Choroid plexus epithelial cell (primary cell): ENCODE measurements around the gene SCARB2.

ENCODE experiments used
- DNase-seq: peaks from one replicate; pipeline ENCODE4 v3.0.0-alpha.2; 2010; ENCODE audit warnings: low read depth
- H3K4me3 ChIP-seq: 2 replicates; pipeline ENCODE4 v1.5.1; 2011; ENCODE audit warnings: low read depth, mild to moderate bottlenecking, control low read depth, low read length, moderate library complexity
- TF ChIP-seq, protein P1 (sequence below): conservative IDR thresholded peaks from 2 replicates; pipeline ENCODE4 v1.5.1; 2011; ENCODE audit warnings: low read depth, mild to moderate bottlenecking, control low read depth, inconsistent platforms, low read length, moderate library complexity

The SCARB2 gene

GRCh38 chr4:76195326-76195725 is 18.3 kb downstream of the SCARB2 start:
- DNase-seq = peak; percentile 77
- TF ChIP-seq, protein P1, sequence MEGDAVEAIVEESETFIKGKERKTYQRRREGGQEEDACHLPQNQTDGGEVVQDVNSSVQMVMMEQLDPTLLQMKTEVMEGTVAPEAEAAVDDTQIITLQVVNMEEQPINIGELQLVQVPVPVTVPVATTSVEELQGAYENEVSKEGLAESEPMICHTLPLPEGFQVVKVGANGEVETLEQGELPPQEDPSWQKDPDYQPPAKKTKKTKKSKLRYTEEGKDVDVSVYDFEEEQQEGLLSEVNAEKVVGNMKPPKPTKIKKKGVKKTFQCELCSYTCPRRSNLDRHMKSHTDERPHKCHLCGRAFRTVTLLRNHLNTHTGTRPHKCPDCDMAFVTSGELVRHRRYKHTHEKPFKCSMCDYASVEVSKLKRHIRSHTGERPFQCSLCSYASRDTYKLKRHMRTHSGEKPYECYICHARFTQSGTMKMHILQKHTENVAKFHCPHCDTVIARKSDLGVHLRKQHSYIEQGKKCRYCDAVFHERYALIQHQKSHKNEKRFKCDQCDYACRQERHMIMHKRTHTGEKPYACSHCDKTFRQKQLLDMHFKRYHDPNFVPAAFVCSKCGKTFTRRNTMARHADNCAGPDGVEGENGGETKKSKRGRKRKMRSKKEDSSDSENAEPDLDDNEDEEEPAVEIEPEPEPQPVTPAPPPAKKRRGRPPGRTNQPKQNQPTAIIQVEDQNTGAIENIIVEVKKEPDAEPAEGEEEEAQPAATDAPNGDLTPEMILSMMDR = no peak

DNA sequence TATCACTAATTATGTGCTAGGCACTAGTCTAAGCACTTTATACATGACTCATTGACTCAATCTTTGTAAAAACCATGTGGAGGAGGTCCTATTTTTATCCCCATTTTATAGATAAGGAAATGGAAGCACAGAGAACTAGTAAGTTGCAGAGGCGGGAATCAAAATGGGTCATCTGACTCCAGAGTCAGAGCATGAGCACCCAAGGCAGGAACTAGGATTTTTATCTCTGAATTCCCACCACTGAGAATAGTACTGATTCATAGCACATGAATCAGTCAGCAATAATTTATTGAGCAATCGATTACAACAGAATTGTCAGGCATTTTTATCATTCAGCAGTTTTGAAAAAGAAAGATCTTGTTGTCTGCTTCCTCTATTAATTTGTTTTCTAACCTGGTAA is 19.3 kb downstream of the SCARB2 start:
- DNase-seq = peak; percentile 96
- H3K4me3 ChIP-seq = no peak overlapping the region
- TF ChIP-seq, protein P1 = no peak

More at GRCh38 chr4:76195326-76195725, 18.3 kb downstream of the SCARB2 start:
- H3K4me3 ChIP-seq = no peak overlapping the region

DNA sequence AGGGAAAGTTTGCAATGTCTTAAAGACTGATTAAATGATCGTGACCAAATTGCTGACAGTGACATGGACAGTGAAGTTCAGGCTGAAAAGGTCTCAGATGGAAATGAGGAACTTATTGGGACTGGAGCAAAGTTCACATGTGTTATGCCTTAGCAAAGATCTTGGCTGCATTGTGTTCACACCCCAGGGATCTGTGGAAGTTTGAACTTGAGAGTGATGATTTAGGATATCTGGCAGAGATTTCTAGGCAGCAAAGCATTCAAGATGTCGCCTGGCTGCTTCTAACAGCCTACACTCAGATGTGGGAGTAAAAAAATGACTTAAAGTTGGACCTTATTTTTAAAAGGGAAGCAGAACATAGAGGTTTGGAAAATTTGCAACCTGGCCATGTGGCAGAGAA is 21.4 kb downstream of the SCARB2 start:
- no peak overlapping the region for H3K4me3 ChIP-seq
- TF ChIP-seq, protein P1 = no peak
- no peak for DNase-seq

DNA sequence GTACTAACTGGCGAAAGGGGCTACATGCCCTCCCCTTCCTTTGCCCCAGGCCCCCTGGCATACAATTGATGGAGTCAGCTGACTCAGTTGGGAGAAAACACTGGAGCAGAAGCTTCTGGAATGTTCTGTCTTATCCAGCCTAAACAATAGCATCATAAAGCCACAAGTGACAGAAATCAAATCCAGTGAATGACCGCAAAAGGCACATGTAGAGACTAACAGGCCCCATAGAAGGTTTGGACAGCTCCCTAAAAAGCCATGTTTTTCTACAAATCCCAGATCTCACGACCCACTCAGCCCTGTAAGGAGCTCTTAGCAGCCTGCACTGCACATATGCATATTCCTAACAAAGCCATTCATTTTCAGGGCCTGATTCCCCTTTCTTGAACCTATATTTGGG is 25.1 kb downstream of the SCARB2 start:
- TF ChIP-seq, protein P1 = no peak
- no peak overlapping the region for H3K4me3 ChIP-seq
- DNase-seq = no peak

GRCh38 chr4:76188149-76188548 is 25.5 kb downstream of the SCARB2 start:
- no peak overlapping the region for H3K4me3 ChIP-seq
- DNase-seq = no peak
- TF ChIP-seq, protein P1 = no peak

GRCh38 chr4:76187152-76187551 is 26.5 kb downstream of the SCARB2 start:
- TF ChIP-seq, protein P1 = no peak
- DNase-seq = no peak

GRCh38 chr4:76182463-76182862 is 31.2 kb downstream of the SCARB2 start:
- no peak overlapping the region for H3K4me3 ChIP-seq
- no peak for DNase-seq
- TF ChIP-seq, protein P1 = no peak

More at GRCh38 chr4:76187152-76187551, 26.5 kb downstream of the SCARB2 start:
- no peak overlapping the region for H3K4me3 ChIP-seq
